GM10266 (cell line): Measurements from ENCODE around the gene TAS2R31.
"Not testable (repeated sequence)": the region's sequence is repeated elsewhere in the genome, so short reads cannot be mapped to it uniquely, and the experiment has no call there.

Experiments used
- DNase-seq: peaks from one replicate; pipeline ENCODE4 v3.0.0; 2012; ENCODE audit errors: extremely low spot score
- CTCF ChIP-seq: IDR thresholded peaks from 2 replicates; pipeline ENCODE4 v1.5.1; 2012; ENCODE audit warnings: mild to moderate bottlenecking, low read depth; ENCODE audit not compliant: control insufficient read depth, insufficient read depth; ENCODE audit errors: missing control alignments

The TAS2R31 gene

GRCh38 chr12:11031307-11031706 is at the start of gene TAS2R31:
Gene TAS2R31, minus strand, starts transcription at chr12:11031407. Its CDS starts 72 bp downstream, at chr12:11031335.
- no peak for TF ChIP-seq CTCF
- DNase-seq: no peak

DNA sequence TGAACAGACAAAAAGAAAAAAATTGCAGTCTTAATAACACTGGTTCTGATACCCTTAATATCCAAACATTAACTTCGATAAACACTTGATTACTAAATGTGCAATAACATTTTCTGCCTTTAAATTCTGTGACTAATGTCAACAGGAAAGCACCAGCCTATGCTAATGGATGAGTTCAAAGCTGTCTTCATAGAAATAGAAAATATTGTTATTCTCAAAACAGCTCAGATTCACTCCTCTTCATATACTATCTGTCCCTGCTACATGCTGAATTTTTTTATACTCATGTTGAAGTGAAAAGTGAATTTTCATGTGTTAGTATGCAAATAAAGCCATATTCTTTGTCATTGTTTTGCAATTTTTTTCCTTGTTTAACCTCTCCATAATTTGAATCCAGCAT is 47.0 kb upstream of the TAS2R31 start:
- DNase-seq: no peak
- no peak for TF ChIP-seq CTCF

- TF ChIP-seq CTCF: no peak
- DNase-seq: no peak
Observed at GRCh38 chr12:11075642-11076041, 44.4 kb upstream of the TAS2R31 start.

DNA sequence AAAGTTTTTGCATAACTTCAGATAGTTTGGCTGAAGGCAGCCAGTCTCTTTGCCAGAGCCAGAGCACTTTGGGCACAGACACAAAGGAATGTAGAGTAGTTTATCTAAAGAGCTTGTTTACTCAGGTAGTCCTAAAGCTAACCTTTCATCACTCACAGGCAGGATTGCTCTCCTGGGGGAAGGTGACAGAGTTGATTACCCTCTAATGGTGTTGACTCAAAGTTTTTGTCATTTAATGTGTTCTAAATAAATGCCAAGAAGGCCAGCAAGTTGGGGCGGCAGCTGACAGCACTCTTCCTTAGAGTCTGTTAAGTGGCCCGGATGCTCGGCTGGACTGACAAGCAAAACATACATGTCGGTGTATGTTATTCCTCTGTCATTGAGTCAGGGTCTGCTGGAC is 40.2 kb upstream of the TAS2R31 start:
- DNase-seq: no peak
- no peak for TF ChIP-seq CTCF

- no peak for DNase-seq
- no peak for TF ChIP-seq CTCF
Observed at GRCh38 chr12:11070999-11071398, 39.8 kb upstream of the TAS2R31 start.

- no peak for DNase-seq
- no peak for TF ChIP-seq CTCF
Observed at GRCh38 chr12:11069854-11070365, 38.7 kb upstream of the TAS2R31 start.

GRCh38 chr12:11067514-11067913 is 36.3 kb upstream of the TAS2R31 start:
- no peak for TF ChIP-seq CTCF
- no peak for DNase-seq

- not testable (repeated sequence) for DNase-seq
Observed at GRCh38 chr12:11062194-11062593, 31.0 kb upstream of the TAS2R31 start, which contains the start of gene TAS2R46. Gene TAS2R46, minus strand, starts transcription at chr12:11062294. Its CDS starts 0 bp downstream, at chr12:11062294.
